ENCODE measurements around the gene TRAPPC3.
A peak's percentile ranks its signal among the peaks of the same experiment; 100 is the strongest.
"Not testable (repeated sequence)": the region's sequence is repeated elsewhere in the genome, so short reads cannot be mapped to it uniquely, and the experiment has no call there.

The TRAPPC3 gene

GRCh38 chr1:36149237-36149972, at the start of gene TRAPPC3:
Gene TRAPPC3 (minus strand): TSS chr1:36149486. CDS start chr1:36149378, 108 bp downstream.
- intact Hi-C loops (cut with DNase I), result loop anchor here (1.0 kb wide), 3 partner anchors 39 to 136 kb away; partner anchors contain the start of gene THRAP3
- DNase-seq, result peak; percentile 99 to 100 (median 100)

- intact Hi-C loops (cut with DNase I), result no loop called here
- no peak for DNase-seq
Measured at GRCh38 chr1:36198641-36199040, 49.4 kb upstream of the TRAPPC3 start.

- DNase-seq, result peak in 1 of 10 donors; percentile 56
- intact Hi-C loops (cut with DNase I), result not testable (repeated sequence)
Measured at GRCh38 chr1:36196805-36197204, 47.5 kb upstream of the TRAPPC3 start.

- DNase-seq, result peak; percentile 77 to 98 (median 88)
- intact Hi-C loops (cut with DNase I), result loop anchor here (1.0 kb wide), 2 partner anchors 39 to 97 kb away; partner anchors contain the start of gene TRAPPC3
Measured at GRCh38 chr1:36187800-36188593, 38.7 kb upstream of the TRAPPC3 start.

- intact Hi-C loops (cut with DNase I), result no loop called here
- no peak for DNase-seq
Measured at GRCh38 chr1:36183309-36183856, 34.1 kb upstream of the TRAPPC3 start.

GRCh38 chr1:36182734-36183133, 33.4 kb upstream of the TRAPPC3 start:
- intact Hi-C loops (cut with DNase I), result no loop called here
- DNase-seq, result no peak

GRCh38 chr1:36179220-36179600, 29.9 kb upstream of the TRAPPC3 start:
- intact Hi-C loops (cut with DNase I), result no loop called here
- no peak for DNase-seq

GRCh38 chr1:36178471-36179219, 29.4 kb upstream of the TRAPPC3 start:
- intact Hi-C loops (cut with DNase I), result no loop called here
- peak in 2 of 10 donors; percentile 79 to 86 for DNase-seq

GRCh38 chr1:36177589-36178431, 28.5 kb upstream of the TRAPPC3 start:
- no peak for DNase-seq
- intact Hi-C loops (cut with DNase I), result no loop called here

GRCh38 chr1:36176106-36176949, 27.0 kb upstream of the TRAPPC3 start:
- DNase-seq, result peak in 3 of 10 donors; percentile 33 to 90 (median 85)
- intact Hi-C loops (cut with DNase I), result no loop called here

GRCh38 chr1:36175137-36176095, 26.1 kb upstream of the TRAPPC3 start:
- intact Hi-C loops (cut with DNase I), result no loop called here
- DNase-seq, result peak in 7 of 10 donors; percentile 63 to 95 (median 75)

GRCh38 chr1:36174713-36175112, 25.4 kb upstream of the TRAPPC3 start:
- intact Hi-C loops (cut with DNase I), result no loop called here
- DNase-seq, result no peak

GRCh38 chr1:36172983-36173382, 23.7 kb upstream of the TRAPPC3 start:
- intact Hi-C loops (cut with DNase I), result no loop called here
- no peak for DNase-seq

GRCh38 chr1:36172017-36172747, 22.9 kb upstream of the TRAPPC3 start:
- DNase-seq, result peak in 1 of 10 donors; percentile 27
- intact Hi-C loops (cut with DNase I), result no loop called here

GRCh38 chr1:36170643-36171412, 21.5 kb upstream of the TRAPPC3 start:
- no peak for DNase-seq
- intact Hi-C loops (cut with DNase I), result no loop called here

GRCh38 chr1:36168514-36168913, 19.2 kb upstream of the TRAPPC3 start:
- DNase-seq, result no peak
- intact Hi-C loops (cut with DNase I), result no loop called here

All from posterior cingulate gyrus (tissue), 11 donors.